B cell (primary cell): ENCODE results near the gene VILL. TPM values are rescaled to one million over a fixed set of nuclear protein-coding genes. Genes with fewer than 3 reads are reported as not detected.

Experiments used
- ATAC-seq: fragments of 200-7000 bp; cut with Tn5 transposase; one replicate; pipeline ENCODE4 v1.10.0; 2021; ENCODE audit warnings: low read depth, mild to moderate bottlenecking, moderate number of reproducible peaks, moderate library complexity
- CTCF ChIA-PET: fragments of 350-600 bp; sonication (Branson Sonifier 250); formaldehyde crosslinking; loops from one replicate; lab custom pipeline; 2021; ENCODE audit warnings: antibody characterized with exemption, inconsistent platforms; lab: Charles Lee
- POLR2A ChIA-PET: fragments of 350-600 bp; sonication (Branson Sonifier 250); formaldehyde crosslinking; loops from one replicate; lab custom pipeline; 2021; ENCODE audit warnings: antibody characterized with exemption; lab: Charles Lee
- DNase-seq: peaks from one replicate; pipeline ENCODE4 v3.0.0; 2013
- H2AFZ ChIP-seq: 2 replicates; pipeline ENCODE4 v1.6.1; 2012; ENCODE audit warnings: mild to moderate bottlenecking, low read depth, low read length; ENCODE audit not compliant: insufficient read depth, poor library complexity, severe bottlenecking
- H3K27ac ChIP-seq, 2 donors: 1 replicate in 1 of 2; 2 replicates in 1 of 2; pipeline ENCODE4 v1.5.1; 2012 to 2013; ENCODE audit warnings: low read length in 2 of 2, mild to moderate bottlenecking in 2 of 2, moderate library complexity in 1 of 2
- H3K27me3 ChIP-seq, 4 experiments: fragments of 200-600 bp in 1 of 4; sonication (generic) in 1 of 4; replicated peaks in 1 of 4; 1 replicate in 2 of 4; 2 replicates in 2 of 4; pipeline versions ENCODE4 v1.6.1 to v1.7.0; 2013 to 2016; ENCODE audit warnings: low read length in 3 of 4, mild to moderate bottlenecking in 2 of 4, mixed read lengths in 1 of 4, moderate library complexity in 1 of 4; ENCODE audit not compliant: insufficient read depth in 4 of 4, control insufficient read depth in 3 of 4; ENCODE audit errors: control extremely low read depth in 1 of 4
- H3K36me3 ChIP-seq, 2 experiments: replicated peaks in 1 of 2; 1 replicate in 1 of 2; 2 replicates in 1 of 2; pipeline versions ENCODE4 v1.6.1 to v1.7.1; 2013; ENCODE audit warnings: low read length in 1 of 2; ENCODE audit not compliant: insufficient read depth in 2 of 2, control insufficient read depth in 1 of 2; ENCODE audit errors: control extremely low read depth in 1 of 2, extremely low read depth in 1 of 2
- H3K4me1 ChIP-seq, 2 donors: fragments of 200-600 bp in 1 of 2; sonication (generic) in 1 of 2; 1 replicate in 1 of 2; 2 replicates in 1 of 2; pipeline versions ENCODE4 v1.5.1 to v1.6.1; 2013 to 2017; ENCODE audit warnings: low read length in 2 of 2; ENCODE audit not compliant: control insufficient read depth in 2 of 2, insufficient read depth in 2 of 2
- H3K4me2 ChIP-seq: replicated peaks from 2 replicates; pipeline ENCODE3; 2012; ENCODE audit warnings: mild to moderate bottlenecking, low read depth, low read length; ENCODE audit not compliant: poor library complexity, severe bottlenecking
- H3K4me3 ChIP-seq, 5 experiments: fragments of 200-600 bp in 1 of 5; sonication (generic) in 1 of 5; 1 replicate in 3 of 5; 2 replicates in 2 of 5; pipeline versions ENCODE4 v1.5.1 to v1.7.0; 2011 to 2016; ENCODE audit warnings: low read length in 4 of 5, mild to moderate bottlenecking in 4 of 5, low read depth in 2 of 5, control low read depth in 1 of 5, moderate library complexity in 1 of 5; ENCODE audit not compliant: insufficient read depth in 1 of 5; ENCODE audit errors: control extremely low read depth in 1 of 5, extremely low read depth in 1 of 5
- H3K79me2 ChIP-seq: fragments of 200-600 bp; sonication (generic); one replicate; pipeline ENCODE4 v1.6.0; 2016; ENCODE audit warnings: low read length; ENCODE audit not compliant: control insufficient read depth, insufficient read depth
- H3K9ac ChIP-seq: fragments of 200-600 bp; sonication (generic); 2 replicates; pipeline ENCODE4 v1.6.1; 2017; ENCODE audit warnings: mild to moderate bottlenecking, low read length, moderate library complexity
- H3K9me3 ChIP-seq, 3 donors: one replicate each; pipeline versions ENCODE4 v1.6.1 to v1.7.1; 2013; ENCODE audit warnings: low read length in 2 of 3; ENCODE audit not compliant: control insufficient read depth in 2 of 3, insufficient read depth in 1 of 3; ENCODE audit errors: control extremely low read depth in 1 of 3
- H4K20me1 ChIP-seq: 2 replicates; pipeline ENCODE4 v1.6.0; 2012; ENCODE audit warnings: mild to moderate bottlenecking, low read length; ENCODE audit not compliant: insufficient read depth, control insufficient read depth, poor library complexity, severe bottlenecking
- H3K27ac Mint-ChIP-seq: one replicate; pipeline ENCODE4 v1.8.0; 2021; ENCODE audit warnings: mixed read lengths
- H3K27me3 Mint-ChIP-seq: one replicate; pipeline ENCODE4 v1.8.0; 2021; ENCODE audit warnings: mixed read lengths
- H3K4me1 Mint-ChIP-seq: one replicate; pipeline ENCODE4 v1.8.0; 2021; ENCODE audit warnings: mixed read lengths
- H3K4me3 Mint-ChIP-seq: one replicate; pipeline ENCODE4 v1.8.0; 2021; ENCODE audit warnings: mixed read lengths
- H3K9me3 Mint-ChIP-seq: one replicate; pipeline ENCODE4 v1.8.0; 2022; ENCODE audit warnings: mixed read lengths; ENCODE audit not compliant: insufficient read depth
- EZH2 ChIP-seq: IDR thresholded peaks from 2 replicates; pipeline ENCODE4 v1.6.1; 2012; ENCODE audit warnings: borderline replicate concordance, low read depth, mild to moderate bottlenecking, moderate library complexity, low read length; ENCODE audit not compliant: insufficient read depth, poor library complexity, severe bottlenecking
- WGBS: methylation state at CpG from one replicate; pipeline ENCODE4 v1.1.5; 2013; ENCODE audit warnings: missing lambda C conversion rate; ENCODE audit not compliant: insufficient coverage; 5-methylcytosine and 5-hydroxymethylcytosine counted together
- intact Hi-C: fragments of 100-400 bp; cut with micrococcal nuclease; formaldehyde crosslinking; loops from one replicate; pipeline ENCODE4 v1.10.0; 2022
- polyA plus RNA-seq: library from polyadenylated mRNA; depleted of rRNA; stranded (reverse); fragments of >200 nt; gene quantifications from 2 replicates; pipeline ENCODE4 v1.2.3, GENCODE V29; 2012
- total RNA-seq, 2 donors: library from RNA; stranded (reverse); fragments of 120-200 nt in 1 of 2; gene quantifications; 1 replicate in 1 of 2; 2 replicates in 1 of 2; pipeline versions ENCODE4 v1.2.3 to v1.2.4, GENCODE V29; 2013 to 2022
- TF ChIP-seq, protein P1 (sequence below): fragments of 200-600 bp; IDR thresholded peaks from one replicate; pipeline ENCODE4 v1.8.0; 2022; ENCODE audit warnings: antibody characterized with exemption, mild to moderate bottlenecking

Gene VILL
- total and polyA plus RNA-seq, 2 donors (not counting 1 experiment from before 2014, with no cell fraction given): 35.2 to 46.4 TPM

DNA sequence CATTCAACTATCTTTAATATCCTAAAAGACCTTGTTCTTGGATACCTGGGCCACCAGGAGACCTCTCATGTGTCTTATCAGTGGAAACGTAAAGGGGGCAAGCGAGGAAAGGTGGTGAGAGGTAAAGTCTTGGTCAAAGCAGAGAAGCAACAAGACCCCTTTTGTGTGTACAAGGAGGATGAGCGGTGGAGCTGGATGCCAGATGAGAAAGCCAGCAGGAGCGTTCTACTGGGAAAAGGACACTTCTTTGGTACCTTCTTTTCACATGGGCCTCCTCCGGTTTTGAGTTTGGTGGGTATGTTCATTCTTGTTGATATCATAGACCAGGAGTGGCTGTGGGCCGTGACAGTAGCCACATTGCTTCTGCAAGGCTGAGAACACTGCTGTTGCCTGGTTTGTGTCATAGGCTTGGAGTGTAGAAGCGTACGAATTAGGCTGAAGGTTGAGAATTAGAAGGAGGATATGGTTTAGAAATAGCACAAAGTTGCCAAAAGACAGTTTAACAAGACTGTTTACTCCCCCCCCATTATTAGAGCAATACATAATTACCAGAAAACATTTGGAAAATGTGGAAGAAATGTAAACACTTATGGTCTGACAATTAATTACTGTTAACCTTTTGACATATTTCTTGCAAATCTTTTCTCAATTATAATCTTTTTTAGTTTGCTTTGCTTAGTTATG lies 46.8 kb upstream of the VILL start:
- H2AFZ ChIP-seq: no peak overlapping the region
- Mint-ChIP-seq H3K4me3 (no peak overlapping the region), H3K27ac (no peak overlapping the region), H3K4me1 (no peaks in the 10 kb centered on the region), H3K9me3 (no peaks in the 10 kb centered on the region), H3K27me3 (peaks cover 3% of the 10 kb centered on the region)
- ATAC-seq: no peak
- no peaks in the 10 kb centered on the region for H4K20me1 ChIP-seq
- CTCF ChIA-PET: no interaction called here
- H3K9ac ChIP-seq: no peak overlapping the region
- POLR2A ChIA-PET: no interaction called here
- H3K36me3 ChIP-seq: no peaks in the 10 kb centered on the region
- 86% methylated on average over 5 of the region's 8 CpGs for WGBS
- no peaks in the 10 kb centered on the region for H3K4me1 ChIP-seq
- intact Hi-C loops: no loop called here
- no peak for DNase-seq
- peaks cover 0 to 3% (median 0%) of the 10 kb centered on the region in 4 experiments for H3K27me3 ChIP-seq
- no peaks in the 10 kb centered on the region for H3K79me2 ChIP-seq
- H3K4me2 ChIP-seq: no peak overlapping the region
- TF ChIP-seq EZH2: no peak
- TF ChIP-seq, protein P1, sequence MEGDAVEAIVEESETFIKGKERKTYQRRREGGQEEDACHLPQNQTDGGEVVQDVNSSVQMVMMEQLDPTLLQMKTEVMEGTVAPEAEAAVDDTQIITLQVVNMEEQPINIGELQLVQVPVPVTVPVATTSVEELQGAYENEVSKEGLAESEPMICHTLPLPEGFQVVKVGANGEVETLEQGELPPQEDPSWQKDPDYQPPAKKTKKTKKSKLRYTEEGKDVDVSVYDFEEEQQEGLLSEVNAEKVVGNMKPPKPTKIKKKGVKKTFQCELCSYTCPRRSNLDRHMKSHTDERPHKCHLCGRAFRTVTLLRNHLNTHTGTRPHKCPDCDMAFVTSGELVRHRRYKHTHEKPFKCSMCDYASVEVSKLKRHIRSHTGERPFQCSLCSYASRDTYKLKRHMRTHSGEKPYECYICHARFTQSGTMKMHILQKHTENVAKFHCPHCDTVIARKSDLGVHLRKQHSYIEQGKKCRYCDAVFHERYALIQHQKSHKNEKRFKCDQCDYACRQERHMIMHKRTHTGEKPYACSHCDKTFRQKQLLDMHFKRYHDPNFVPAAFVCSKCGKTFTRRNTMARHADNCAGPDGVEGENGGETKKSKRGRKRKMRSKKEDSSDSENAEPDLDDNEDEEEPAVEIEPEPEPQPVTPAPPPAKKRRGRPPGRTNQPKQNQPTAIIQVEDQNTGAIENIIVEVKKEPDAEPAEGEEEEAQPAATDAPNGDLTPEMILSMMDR: no peak
- no peak overlapping the region for H3K4me3 ChIP-seq
- no peaks in the 10 kb centered on the region for H3K9me3 ChIP-seq
- H3K27ac ChIP-seq: no peak overlapping the region

DNA sequence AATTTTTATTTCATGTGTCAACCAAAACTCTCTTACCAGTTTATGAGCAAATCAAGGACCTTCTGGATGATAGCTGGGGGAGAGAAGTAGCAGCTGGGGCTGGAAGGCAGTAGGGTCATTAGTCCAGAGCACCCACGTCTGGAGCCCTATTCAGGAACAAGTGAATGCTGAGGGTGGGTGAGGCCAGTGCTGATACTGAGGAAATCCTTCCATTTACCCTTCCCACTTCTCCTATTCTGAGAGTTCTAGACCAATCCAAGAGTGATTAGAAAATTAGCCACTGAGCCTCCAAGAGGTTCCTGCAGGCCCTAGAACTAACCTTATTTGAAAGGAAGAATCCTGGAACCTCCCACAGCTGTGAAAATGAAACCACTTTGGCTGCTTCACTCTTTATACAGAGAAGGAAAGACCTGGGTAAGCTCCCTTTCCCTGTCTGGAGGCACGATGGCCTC lies 46.2 kb upstream of the VILL start:
- Mint-ChIP-seq H3K27ac (no peak overlapping the region), H3K27me3 (peaks cover 2% of the 10 kb centered on the region), H3K9me3 (no peaks in the 10 kb centered on the region), H3K4me3 (no peak overlapping the region), H3K4me1 (no peaks in the 10 kb centered on the region)
- Histone ChIP-seq H3K79me2 (no peaks in the 10 kb centered on the region), H3K36me3 (no peaks in the 10 kb centered on the region), H3K4me3 (no peak overlapping the region), H3K9ac (no peak overlapping the region), H3K9me3 (no peaks in the 10 kb centered on the region), H3K4me1 (no peaks in the 10 kb centered on the region), H4K20me1 (no peaks in the 10 kb centered on the region), H2AFZ (no peak overlapping the region), H3K27ac (no peak overlapping the region), H3K4me2 (no peak overlapping the region), H3K27me3 (peaks cover 0 to under 1% (median 0%) of the 10 kb centered on the region in 4 experiments)
- no peak for DNase-seq
- intact Hi-C loops: no loop called here
- ChIA-PET CTCF (no interaction called here), POLR2A (no interaction called here)
- TF ChIP-seq, protein P1: no peak
- no peak for TF ChIP-seq EZH2
- 25% methylated on average over 1 of the region's 2 CpGs for WGBS
- no peak for ATAC-seq
